ENCODE results near the gene DIDO1.

Gene DIDO1

DNA sequence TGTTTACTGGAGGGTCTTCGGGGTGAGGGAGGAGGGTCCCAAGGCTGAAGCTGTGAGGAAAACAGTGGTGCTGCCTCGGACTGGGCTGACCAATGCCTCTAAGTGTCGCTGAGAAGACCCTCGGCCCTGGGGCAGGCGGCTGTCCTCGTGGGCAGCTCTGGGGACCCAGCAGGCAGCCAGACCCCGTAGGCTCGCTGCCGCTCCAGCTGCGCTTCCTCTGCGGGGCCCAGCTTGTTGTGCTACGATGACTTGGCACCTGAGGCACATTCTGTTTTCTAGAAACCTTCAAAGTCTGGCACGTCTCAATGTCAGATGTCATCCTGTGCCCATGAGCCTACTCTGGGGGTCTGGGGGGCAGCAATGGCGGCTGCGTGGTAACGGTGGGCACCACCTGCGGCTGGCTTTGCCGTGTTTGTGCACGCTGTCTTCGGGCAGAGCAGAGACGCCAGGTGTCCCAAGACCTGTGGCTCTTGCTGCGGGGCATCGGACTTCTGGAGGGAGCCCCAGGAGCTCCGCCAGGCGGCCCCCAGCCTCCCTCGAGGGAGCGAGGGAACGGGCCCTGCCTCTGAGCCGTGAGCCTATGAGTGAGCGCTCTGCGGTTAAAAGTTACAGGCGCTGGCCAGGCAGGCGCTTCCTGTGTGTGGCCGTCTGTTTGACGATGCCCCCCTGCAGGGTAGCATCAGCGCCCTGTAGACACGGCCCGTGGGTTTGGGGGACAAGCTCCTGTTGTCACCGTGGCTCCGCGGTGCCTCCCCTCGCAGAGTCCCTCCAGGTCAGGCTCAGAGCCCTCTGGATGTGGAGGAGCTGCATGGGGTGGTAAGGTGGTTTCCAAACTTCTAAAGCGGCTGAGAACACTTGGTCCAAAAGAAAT lies 33.0 kb upstream of the DIDO1 start:
- Histone ChIP-seq H3K9me3 (no peaks in the 10 kb centered on the region), H3K4me1 (peaks cover 29% of the 10 kb centered on the region), H3K27me3 (no peaks in the 10 kb centered on the region), H3K4me3 (ENCODE audit: low read depth, low read length) (no peak overlapping the region), H3K36me3 (no peaks in the 10 kb centered on the region)
- TF ChIP-seq, protein P1, sequence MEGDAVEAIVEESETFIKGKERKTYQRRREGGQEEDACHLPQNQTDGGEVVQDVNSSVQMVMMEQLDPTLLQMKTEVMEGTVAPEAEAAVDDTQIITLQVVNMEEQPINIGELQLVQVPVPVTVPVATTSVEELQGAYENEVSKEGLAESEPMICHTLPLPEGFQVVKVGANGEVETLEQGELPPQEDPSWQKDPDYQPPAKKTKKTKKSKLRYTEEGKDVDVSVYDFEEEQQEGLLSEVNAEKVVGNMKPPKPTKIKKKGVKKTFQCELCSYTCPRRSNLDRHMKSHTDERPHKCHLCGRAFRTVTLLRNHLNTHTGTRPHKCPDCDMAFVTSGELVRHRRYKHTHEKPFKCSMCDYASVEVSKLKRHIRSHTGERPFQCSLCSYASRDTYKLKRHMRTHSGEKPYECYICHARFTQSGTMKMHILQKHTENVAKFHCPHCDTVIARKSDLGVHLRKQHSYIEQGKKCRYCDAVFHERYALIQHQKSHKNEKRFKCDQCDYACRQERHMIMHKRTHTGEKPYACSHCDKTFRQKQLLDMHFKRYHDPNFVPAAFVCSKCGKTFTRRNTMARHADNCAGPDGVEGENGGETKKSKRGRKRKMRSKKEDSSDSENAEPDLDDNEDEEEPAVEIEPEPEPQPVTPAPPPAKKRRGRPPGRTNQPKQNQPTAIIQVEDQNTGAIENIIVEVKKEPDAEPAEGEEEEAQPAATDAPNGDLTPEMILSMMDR (IDR thresholded peaks at IDR 0.05; ENCODE audit: low read depth, low read length) = no peak
- DNase-seq = no peak

DNA sequence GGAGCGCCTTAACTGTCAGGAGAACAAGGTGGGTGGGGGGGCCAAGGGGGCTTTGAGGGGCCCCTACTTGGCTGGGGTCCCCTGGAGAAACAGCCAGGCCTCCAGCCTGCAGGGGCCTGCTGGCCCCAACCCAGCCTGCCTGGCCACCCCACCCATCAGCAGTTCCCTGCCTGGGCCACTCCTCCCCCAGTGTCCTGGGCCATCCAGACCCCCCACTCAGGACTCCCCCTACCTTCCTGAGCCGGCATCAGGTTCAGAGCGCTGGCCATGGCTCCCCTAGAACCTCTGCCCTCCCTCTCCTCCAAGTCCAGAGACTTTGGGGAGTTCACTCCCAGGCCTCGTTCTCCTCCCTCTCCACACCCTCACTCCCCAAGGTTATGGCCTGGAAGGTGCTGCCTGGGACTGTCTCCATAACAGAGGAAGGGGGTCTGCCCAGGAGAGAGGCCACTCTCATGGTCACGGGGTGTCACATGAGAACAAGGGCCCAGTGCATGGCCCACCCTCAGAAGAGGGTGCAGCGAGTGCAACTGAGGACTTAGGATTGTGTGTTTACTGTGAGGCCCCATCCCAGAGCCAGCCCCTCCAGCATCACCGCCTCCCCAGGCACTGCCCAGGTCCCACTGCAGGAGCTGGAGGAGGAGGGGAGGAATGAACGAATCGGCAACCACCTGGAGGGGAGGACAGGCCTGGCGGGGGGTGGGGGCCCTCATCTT lies 32.2 kb upstream of the DIDO1 start:
- H3K4me1 ChIP-seq = peaks cover 33% of the 10 kb centered on the region
- TF ChIP-seq, protein P1 (IDR thresholded peaks at IDR 0.05; ENCODE audit: low read depth, low read length) = no peak
- no peak for DNase-seq
- no peaks in the 10 kb centered on the region for H3K27me3 ChIP-seq
- no peak overlapping the region for H3K4me3 ChIP-seq (ENCODE audit: low read depth, low read length)
- H3K9me3 ChIP-seq = no peaks in the 10 kb centered on the region
- no peaks in the 10 kb centered on the region for H3K36me3 ChIP-seq

DNA sequence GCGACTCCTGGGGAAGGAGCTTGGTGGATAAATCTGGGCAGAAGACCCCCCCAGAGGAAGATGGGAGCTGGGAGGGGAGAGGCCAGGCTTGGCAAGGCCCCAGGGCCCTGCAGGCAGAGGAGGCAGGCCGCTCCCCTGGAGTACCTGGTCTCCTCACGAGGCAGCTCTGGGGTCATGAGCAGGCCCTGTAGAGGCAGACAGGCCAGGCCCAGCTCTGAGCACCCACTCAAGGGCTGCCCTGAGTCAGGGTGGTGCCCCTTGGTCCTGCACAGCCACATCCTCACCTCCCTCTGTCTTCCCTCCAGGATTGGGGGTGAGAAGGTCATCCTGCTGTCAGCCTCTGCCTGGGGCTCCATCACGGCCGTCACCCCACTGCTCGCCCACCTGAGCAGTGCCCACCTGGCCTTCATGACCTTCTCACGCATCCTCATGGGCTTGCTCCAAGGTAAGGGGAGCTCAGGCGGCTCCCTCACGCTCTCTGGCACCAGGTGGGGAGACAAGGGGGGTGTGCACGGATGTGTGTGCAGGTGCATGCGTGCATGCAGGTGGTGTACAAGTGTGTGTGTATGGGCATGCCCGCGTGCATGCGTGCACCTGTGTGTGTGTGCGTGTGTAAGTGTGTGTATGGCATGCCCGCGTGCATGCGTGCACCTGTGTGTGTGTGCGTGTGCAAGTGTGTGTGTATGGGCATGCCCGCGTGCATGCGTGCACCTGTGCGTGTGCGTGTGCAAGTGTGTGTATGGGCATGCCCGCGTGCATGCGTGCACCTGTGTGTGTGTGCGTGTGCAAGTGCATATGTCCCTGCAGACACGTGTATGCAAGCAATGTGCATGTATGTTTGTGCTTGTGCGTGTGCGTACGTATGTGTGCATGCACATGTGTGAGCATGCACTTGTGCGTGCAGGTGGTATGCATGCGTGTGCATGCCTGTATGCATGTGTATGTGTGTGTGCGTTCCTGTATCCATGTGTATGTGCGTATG lies 31.1 kb upstream of the DIDO1 start:
- no peak for DNase-seq
- no peaks in the 10 kb centered on the region for H3K9me3 ChIP-seq
- TF ChIP-seq, protein P1 (IDR thresholded peaks at IDR 0.05; ENCODE audit: low read depth, low read length) = no peak
- no peak overlapping the region for H3K4me3 ChIP-seq (ENCODE audit: low read depth, low read length)
- H3K27me3 ChIP-seq = no peaks in the 10 kb centered on the region
- peaks cover 38% of the 10 kb centered on the region for H3K4me1 ChIP-seq
- H3K36me3 ChIP-seq = no peaks in the 10 kb centered on the region

DNA sequence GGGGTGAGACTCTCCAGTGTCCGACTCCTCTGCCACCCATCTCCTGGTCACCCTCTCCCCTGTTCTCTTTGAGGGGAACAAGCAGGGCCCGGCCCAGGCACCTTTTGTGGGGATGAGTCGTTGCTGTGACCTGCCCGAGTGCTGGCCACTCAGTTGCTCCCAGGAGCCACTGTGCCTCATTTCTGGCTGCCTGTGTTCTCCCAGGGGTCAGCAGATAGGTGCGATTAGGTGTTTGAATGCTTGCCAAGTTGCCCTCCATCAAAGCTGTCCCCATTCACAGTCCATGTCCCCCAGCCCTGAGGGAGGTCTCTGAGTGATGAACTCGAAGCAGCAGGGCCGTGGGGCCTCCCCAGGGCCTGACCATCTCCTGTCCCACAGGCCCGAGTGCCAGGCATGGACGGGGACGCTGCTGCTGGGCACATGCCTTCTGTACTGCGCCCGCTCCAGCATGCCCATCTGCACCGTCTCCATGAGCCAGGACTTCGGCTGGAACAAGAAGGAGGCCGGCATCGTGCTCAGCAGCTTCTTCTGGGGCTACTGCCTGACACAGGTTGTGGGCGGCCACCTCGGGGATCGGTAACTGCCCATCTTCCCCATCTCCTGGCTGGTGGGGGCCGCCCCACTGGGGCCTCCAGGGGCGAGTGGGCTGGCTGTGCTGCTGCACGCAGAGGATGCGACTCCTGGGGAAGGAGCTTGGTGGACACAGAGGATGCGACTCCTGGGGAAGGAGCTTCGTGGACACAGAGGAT lies 30.3 kb upstream of the DIDO1 start:
- Histone ChIP-seq H3K4me3 (ENCODE audit: low read depth, low read length) (no peak overlapping the region), H3K4me1 (peaks cover 29% of the 10 kb centered on the region), H3K9me3 (no peaks in the 10 kb centered on the region), H3K36me3 (no peaks in the 10 kb centered on the region), H3K27me3 (no peaks in the 10 kb centered on the region)
- no peak for DNase-seq
- TF ChIP-seq, protein P1 (IDR thresholded peaks at IDR 0.05; ENCODE audit: low read depth, low read length) = no peak

DNA sequence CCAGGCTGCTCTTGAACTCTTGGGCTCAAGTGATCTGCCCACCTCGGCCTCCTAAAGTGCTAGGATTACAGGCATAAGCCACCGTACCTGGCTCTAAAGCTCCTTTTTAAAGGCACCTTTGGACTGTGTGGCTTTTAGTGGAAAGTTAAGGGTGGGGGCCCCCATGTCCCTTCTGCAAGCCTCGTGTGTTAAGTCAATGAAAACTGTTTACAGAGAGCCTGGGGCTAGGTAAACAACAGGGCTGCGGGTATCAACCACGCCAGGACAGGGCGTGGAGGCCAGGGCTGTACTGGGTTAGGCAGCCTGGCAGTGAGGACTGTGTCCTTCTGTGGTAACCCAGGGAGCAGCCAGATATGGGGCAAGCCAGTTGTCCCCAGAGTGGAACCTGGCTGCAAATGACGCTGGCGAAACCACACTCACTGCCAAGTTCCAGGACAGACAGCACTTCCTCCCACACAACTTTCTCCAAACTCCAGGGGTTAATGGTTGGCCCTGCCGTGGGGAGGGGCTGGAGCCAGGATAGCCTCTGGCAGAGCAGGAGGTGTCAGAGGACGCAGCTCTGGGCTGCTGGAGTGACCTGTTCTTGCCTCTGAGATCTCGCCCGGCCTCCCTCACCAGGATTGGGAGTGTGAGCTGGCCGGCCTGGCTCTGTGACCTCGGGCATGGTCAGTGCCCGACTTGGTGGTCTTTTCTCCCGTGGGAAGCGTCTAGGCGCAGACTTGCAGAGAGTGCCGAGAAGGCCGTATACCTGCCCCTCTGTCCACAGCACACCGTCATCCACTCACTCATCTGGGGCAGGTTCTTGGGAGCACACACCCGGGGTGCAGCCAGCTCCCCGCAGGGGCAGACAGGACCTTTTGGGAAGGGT lies 29.4 kb upstream of the DIDO1 start:
- H3K9me3 ChIP-seq = no peaks in the 10 kb centered on the region
- peaks cover 28% of the 10 kb centered on the region for H3K4me1 ChIP-seq
- no peaks in the 10 kb centered on the region for H3K27me3 ChIP-seq
- no peak overlapping the region for H3K4me3 ChIP-seq (ENCODE audit: low read depth, low read length)
- DNase-seq = no peak
- TF ChIP-seq, protein P1 (IDR thresholded peaks at IDR 0.05; ENCODE audit: low read depth, low read length) = no peak
- no peaks in the 10 kb centered on the region for H3K36me3 ChIP-seq

All from BE2C (cell line).